ENCODE data around the gene PRPS1. TPM values are rescaled to one million over a fixed set of nuclear protein-coding genes. Genes with fewer than 3 reads are reported as not detected.

PRPS1 gene
- total RNA-seq, 1 donor from 2014 or later = 22.1 TPM

GRCh38 chrX:107674480-107675364, 46.4 kb downstream of the PRPS1 start:
- Histone ChIP-seq H3K36me3 (no peaks in the 10 kb centered on the region), H3K9me3 (replicated peaks) (no peaks in the 10 kb centered on the region), H3K4me1 (peaks cover 54% of the 10 kb centered on the region), H3K27ac (replicated peaks) (peak overlapping the region; percentile 94), H3K27me3 (ENCODE audit: low read depth) (no peaks in the 10 kb centered on the region), H3K4me3 (peak overlapping the region; percentile 66)
- DNase-seq = peak; percentile 71
- TF ChIP-seq, protein P1, sequence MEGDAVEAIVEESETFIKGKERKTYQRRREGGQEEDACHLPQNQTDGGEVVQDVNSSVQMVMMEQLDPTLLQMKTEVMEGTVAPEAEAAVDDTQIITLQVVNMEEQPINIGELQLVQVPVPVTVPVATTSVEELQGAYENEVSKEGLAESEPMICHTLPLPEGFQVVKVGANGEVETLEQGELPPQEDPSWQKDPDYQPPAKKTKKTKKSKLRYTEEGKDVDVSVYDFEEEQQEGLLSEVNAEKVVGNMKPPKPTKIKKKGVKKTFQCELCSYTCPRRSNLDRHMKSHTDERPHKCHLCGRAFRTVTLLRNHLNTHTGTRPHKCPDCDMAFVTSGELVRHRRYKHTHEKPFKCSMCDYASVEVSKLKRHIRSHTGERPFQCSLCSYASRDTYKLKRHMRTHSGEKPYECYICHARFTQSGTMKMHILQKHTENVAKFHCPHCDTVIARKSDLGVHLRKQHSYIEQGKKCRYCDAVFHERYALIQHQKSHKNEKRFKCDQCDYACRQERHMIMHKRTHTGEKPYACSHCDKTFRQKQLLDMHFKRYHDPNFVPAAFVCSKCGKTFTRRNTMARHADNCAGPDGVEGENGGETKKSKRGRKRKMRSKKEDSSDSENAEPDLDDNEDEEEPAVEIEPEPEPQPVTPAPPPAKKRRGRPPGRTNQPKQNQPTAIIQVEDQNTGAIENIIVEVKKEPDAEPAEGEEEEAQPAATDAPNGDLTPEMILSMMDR (IDR thresholded peaks at IDR 0.05; ENCODE audit: borderline replicate concordance) = no peak
- intact Hi-C loops (cut with micrococcal nuclease) = loop anchor here (5.0 kb wide), 1 partner anchor 38 kb away; no protein-coding TSS in a partner anchor

GRCh38 chrX:107675365-107675654, 47.0 kb downstream of the PRPS1 start:
- intact Hi-C loops (cut with micrococcal nuclease) = loop anchor here (5.0 kb wide), 1 partner anchor 37 kb away; no protein-coding TSS in a partner anchor
- Histone ChIP-seq H3K9me3 (replicated peaks) (no peaks in the 10 kb centered on the region), H3K4me3 (peak overlapping the region; percentile 66), H3K4me1 (peaks cover 54% of the 10 kb centered on the region), H3K36me3 (no peaks in the 10 kb centered on the region), H3K27ac (replicated peaks) (peak overlapping the region; percentile 94), H3K27me3 (ENCODE audit: low read depth) (no peaks in the 10 kb centered on the region)
- DNase-seq = no peak
- TF ChIP-seq, protein P1 (IDR thresholded peaks at IDR 0.05; ENCODE audit: borderline replicate concordance) = no peak

DNA sequence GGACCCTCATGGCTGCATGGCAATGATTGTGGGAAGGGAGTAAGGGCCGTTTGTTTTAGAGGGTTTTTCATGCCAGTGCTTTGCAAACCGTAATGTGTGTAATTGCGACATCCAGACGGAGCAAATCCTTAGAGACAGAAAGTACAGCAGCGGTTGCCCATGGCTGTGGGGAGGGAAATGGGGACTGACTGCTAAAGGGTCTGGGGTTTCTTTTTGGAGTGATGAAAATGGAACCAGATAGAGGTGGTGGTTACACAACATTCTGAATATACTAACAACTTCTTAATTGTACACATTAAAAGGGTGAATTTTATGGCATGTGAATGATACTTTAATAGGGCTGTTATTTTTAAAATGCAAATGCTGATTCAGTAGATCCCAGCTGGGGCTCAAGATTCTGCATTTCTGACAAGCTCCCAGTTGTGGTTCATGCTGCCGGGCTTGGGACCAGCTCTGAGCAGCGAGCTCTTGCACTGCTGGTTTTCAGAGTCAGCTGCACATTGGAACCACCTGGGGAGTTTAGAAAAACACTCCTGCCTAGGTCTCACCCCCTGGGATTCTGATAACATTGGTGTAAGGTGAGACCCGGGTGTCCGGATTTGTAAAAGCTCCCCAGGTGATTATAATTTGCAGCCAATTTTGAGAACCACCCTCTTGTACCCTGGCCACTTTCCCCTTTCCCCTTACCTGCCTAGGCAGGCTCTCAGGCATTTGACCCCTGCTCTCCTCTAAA, 47.7 kb downstream of the PRPS1 start:
- Histone ChIP-seq H3K36me3 (no peaks in the 10 kb centered on the region), H3K27ac (replicated peaks) (peak overlapping the region; percentile 94), H3K4me1 (peaks cover 54% of the 10 kb centered on the region), H3K9me3 (replicated peaks) (no peaks in the 10 kb centered on the region), H3K4me3 (peak overlapping the region; percentile 66), H3K27me3 (ENCODE audit: low read depth) (no peaks in the 10 kb centered on the region)
- intact Hi-C loops (cut with micrococcal nuclease) = loop anchor here (5.0 kb wide), 1 partner anchor 36 kb away; no protein-coding TSS in a partner anchor
- no peak for DNase-seq
- TF ChIP-seq, protein P1 (IDR thresholded peaks at IDR 0.05; ENCODE audit: borderline replicate concordance) = no peak

DNA sequence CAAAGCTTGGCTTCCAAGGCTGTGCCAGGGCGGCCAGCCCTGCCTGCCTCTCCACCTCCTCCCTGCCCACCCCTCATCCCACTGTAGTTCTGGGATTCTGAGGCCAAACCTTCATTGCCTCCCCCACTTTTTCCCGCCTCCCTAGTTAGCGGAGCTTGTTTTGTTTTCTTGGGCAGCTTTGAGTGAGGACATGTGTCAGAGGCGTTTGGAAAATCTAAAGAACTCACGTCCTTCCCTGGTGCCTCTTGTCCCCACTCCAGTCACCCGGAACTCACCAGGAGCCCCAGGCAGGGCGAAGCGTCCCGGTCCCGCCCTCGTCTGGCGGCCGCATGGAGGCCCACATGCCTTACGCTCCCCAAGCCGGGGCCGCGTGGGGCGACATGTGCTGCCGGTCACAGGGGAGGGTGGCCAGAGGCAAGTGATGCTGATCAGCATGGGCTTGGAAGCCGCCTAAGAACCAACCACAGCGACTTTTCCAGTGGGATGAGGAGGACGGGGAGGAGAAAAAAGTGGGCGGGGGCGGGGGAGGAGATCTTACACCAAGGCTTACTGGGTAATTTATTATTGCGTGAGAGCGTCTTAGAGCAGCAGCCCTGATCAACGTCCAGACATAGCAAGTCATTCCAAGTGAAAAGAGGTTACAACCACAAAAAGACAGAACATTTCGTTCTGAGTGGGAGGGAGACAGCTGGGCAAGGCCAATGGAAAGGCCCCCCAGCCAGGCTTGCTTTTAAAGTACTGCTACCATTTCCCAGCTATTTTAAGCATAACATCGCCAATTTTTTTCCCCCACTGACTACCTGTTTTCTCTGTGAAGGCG, 48.5 kb downstream of the PRPS1 start:
- H3K4me3 ChIP-seq = peak overlapping the region; percentile 66
- H3K36me3 ChIP-seq = no peaks in the 10 kb centered on the region
- peaks cover 54% of the 10 kb centered on the region for H3K4me1 ChIP-seq
- H3K9me3 ChIP-seq (replicated peaks) = no peaks in the 10 kb centered on the region
- intact Hi-C loops (cut with micrococcal nuclease) = loop anchor here (5.0 kb wide), 1 partner anchor 36 kb away; no protein-coding TSS in a partner anchor
- TF ChIP-seq, protein P1 (IDR thresholded peaks at IDR 0.05; ENCODE audit: borderline replicate concordance) = no peak
- H3K27me3 ChIP-seq (ENCODE audit: low read depth) = no peaks in the 10 kb centered on the region
- H3K27ac ChIP-seq (replicated peaks) = peak overlapping the region; percentile 94
- DNase-seq = peak; percentile 84

DNA sequence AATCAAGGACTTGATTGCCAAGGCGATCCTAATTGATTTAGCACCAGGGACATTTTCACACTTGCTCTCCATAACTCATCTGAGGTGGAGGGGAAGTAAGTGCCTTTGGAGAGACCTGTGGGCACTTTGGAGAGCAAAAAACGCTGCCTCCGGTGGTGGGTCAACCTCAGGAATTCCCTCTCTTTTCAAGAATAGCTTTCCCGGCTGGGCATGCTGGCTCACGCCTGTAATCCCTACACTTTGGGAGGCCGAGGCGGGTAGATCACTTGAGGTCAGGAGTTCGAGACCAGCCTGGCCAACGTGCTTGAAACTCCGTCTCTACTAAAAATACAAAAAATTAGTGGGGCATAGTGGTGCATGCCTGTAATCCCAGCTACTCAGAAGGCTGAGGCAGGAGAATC, 49.2 kb downstream of the PRPS1 start:
- Histone ChIP-seq H3K36me3 (no peaks in the 10 kb centered on the region), H3K4me3 (peak overlapping the region; percentile 66), H3K27me3 (ENCODE audit: low read depth) (no peaks in the 10 kb centered on the region), H3K9me3 (replicated peaks) (no peaks in the 10 kb centered on the region), H3K27ac (replicated peaks) (peak overlapping the region; percentile 94), H3K4me1 (peaks cover 54% of the 10 kb centered on the region)
- DNase-seq = no peak
- TF ChIP-seq, protein P1 (IDR thresholded peaks at IDR 0.05; ENCODE audit: borderline replicate concordance) = no peak
- intact Hi-C loops (cut with micrococcal nuclease) = loop anchor here (5.0 kb wide), 1 partner anchor 35 kb away; no protein-coding TSS in a partner anchor

Measured in left ventricle myocardium inferior (tissue), 1 donor.